NCI-H1105 (cell line): ENCODE results near the gene BEND6.

ENCODE experiments used
- DNase-seq: peaks from one replicate; lab custom pipeline; 2025; lab: John Stamatoyannopoulos, UW

Gene BEND6

GRCh38 chr6:56954403-56955170 is at the start of gene BEND6:
TSS of gene BEND6 (plus strand) at chr6:56955107. CDS start at chr6:56981811, 26,704 bp downstream.
- peak; percentile 76 for DNase-seq

GRCh38 chr6:56905378-56905777 is 49.5 kb upstream of the BEND6 start:
- no peak for DNase-seq

GRCh38 chr6:56906752-56907151 is 48.2 kb upstream of the BEND6 start:
- no peak for DNase-seq

- DNase-seq: no peak
Observed at GRCh38 chr6:56909115-56909907, 45.6 kb upstream of the BEND6 start.

- no peak for DNase-seq
Observed at GRCh38 chr6:56911847-56912246, 43.1 kb upstream of the BEND6 start.

GRCh38 chr6:56913285-56914074 is 41.4 kb upstream of the BEND6 start:
- DNase-seq: no peak

- DNase-seq: no peak
Observed at GRCh38 chr6:56914798-56915658, 39.9 kb upstream of the BEND6 start.

GRCh38 chr6:56915832-56916231 is 39.1 kb upstream of the BEND6 start:
- DNase-seq: no peak

GRCh38 chr6:56916849-56917551 is 37.9 kb upstream of the BEND6 start:
- DNase-seq: no peak

GRCh38 chr6:56922645-56923044 is 32.3 kb upstream of the BEND6 start:
- DNase-seq: no peak

GRCh38 chr6:56923565-56923964 is 31.3 kb upstream of the BEND6 start:
- DNase-seq: no peak

GRCh38 chr6:56927538-56928453 is 27.1 kb upstream of the BEND6 start:
- no peak for DNase-seq

GRCh38 chr6:56930846-56931245 is 24.1 kb upstream of the BEND6 start:
- DNase-seq: no peak

GRCh38 chr6:56932910-56933477 is 21.9 kb upstream of the BEND6 start:
- DNase-seq: no peak

- no peak for DNase-seq
Observed at GRCh38 chr6:56933650-56934049, 21.3 kb upstream of the BEND6 start.

- no peak for DNase-seq
Observed at GRCh38 chr6:56934876-56935275, 20.0 kb upstream of the BEND6 start.

GRCh38 chr6:56936466-56936865 is 18.4 kb upstream of the BEND6 start:
- DNase-seq: no peak

- DNase-seq: no peak
Observed at GRCh38 chr6:56938649-56939191, 16.2 kb upstream of the BEND6 start.

GRCh38 chr6:56940463-56940862 is 14.4 kb upstream of the BEND6 start:
- DNase-seq: no peak
